ENCODE data around the gene OR1F1. TPM values are rescaled to one million over a fixed set of nuclear protein-coding genes. Genes with fewer than 3 reads are reported as not detected.
A peak's percentile ranks its signal among the peaks of the same experiment; 100 is the strongest.

The OR1F1 gene
- total and polyA plus RNA-seq, 2 of the 8 experiments (the other 6 are each of a cell fraction or from before 2014, with no cell fraction given): 0.52 to 1.2 TPM

DNA sequence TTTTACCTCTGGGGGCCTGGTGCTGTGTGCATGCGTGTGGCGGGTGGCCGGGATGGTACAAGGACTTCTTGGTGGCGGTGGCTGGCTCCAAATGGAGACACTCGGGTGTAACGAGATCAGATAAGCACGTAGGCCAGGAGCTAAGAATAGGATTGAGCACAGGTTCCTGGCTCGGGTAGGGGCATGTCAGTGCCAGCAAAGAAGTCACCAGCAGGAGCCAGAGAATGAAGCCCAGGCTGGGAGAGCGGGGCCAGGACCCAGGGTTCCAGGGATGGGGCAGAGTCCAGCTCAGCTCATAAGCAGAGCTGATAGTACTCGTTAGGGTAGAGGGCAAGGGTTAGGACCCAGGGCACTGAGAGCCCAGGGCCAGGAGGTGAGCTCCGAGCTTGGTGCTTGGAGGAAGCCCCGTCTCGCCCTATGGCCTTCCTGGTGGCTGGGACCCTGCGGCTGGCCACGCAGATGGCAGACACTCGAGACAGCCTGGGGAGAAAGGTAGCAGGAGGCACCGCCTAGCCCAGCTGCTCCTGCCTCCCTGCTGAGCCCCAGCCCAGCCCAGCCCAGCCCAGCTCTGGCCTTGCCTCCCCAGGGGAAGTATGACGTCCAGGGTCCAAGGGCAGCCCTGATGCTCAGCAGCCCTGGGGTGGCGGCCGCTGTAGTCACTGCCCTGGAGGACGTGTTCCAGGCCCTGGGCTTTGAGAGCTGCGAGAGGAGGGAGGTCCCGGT, 44.2 kb upstream of the OR1F1 start:
- no peak overlapping the region for H2AFZ ChIP-seq (ENCODE audit: low read length)
- no peak overlapping the region for H2BK15ac ChIP-seq (ENCODE audit: low read length)
- 0 out of 2 replicates have a peak, but pooled peaks cover 2% of the 10 kb centered on the region for H3K23me2 ChIP-seq (ENCODE audit: low read depth, low read length)
- H2BK120ac ChIP-seq (replicated peaks; ENCODE audit: low read depth, low read length): no peak overlapping the region
- no peak overlapping the region for H3K23ac ChIP-seq (ENCODE audit: insufficient read length)
- no peak overlapping the region for H2BK12ac ChIP-seq (ENCODE audit: low read depth, low read length)
- H4K8ac ChIP-seq (ENCODE audit: extremely low read depth, insufficient read depth, low read length): peak overlapping the region; percentile 68; the same call in 1 of the 2 replicates
- no peak overlapping the region for H2BK5ac ChIP-seq (ENCODE audit: low read depth, low read length)
- H3K18ac ChIP-seq (ENCODE audit: extremely low read depth, low read length): no peak overlapping the region
- H3K36me3 ChIP-seq (ENCODE audit: control insufficient read depth in 2 of 4, insufficient read depth in 4 of 4, low read length in 3 of 4): peaks cover 0 to 8% (median 3%) of the 10 kb centered on the region in 4 experiments; a peak in 4 of 8 replicates
- H3K9me3 ChIP-seq (ENCODE audit: insufficient read depth in 2 of 2, low read depth in 1 of 2, low read length in 1 of 2): no peaks in the 10 kb centered on the region
- H3K56ac ChIP-seq (replicated peaks; ENCODE audit: insufficient read length, low read depth, low read length): no peak overlapping the region
- no peak overlapping the region for H3K14ac ChIP-seq (ENCODE audit: insufficient read length)
- CTCF ChIA-PET (ENCODE audit: partially characterized antibody): interaction anchor here (0.6 to 10.9 kb wide), 6 partner anchors 12 to 136 kb away, joined by 3 to 174 read pairs (median 4); partner anchors contain the start of gene ZNF213
- no peak overlapping the region for H4K91ac ChIP-seq (replicated peaks; ENCODE audit: insufficient read length, low read length)
- H2AK5ac ChIP-seq (ENCODE audit: low read depth, low read length): no peak overlapping the region
- H3K9ac ChIP-seq (replicated peaks in 1 of 4; ENCODE audit: extremely low read depth in 1 of 4, low read depth in 3 of 4, low read length in 3 of 4): no peak overlapping the region
- POLR2A ChIA-PET (ENCODE audit: partially characterized antibody): interaction anchor here (0.6 to 3.9 kb wide), 7 partner anchors 9 to 308 kb away, joined by 3 to 20 read pairs (median 3); partner anchors contain the start of genes TNFRSF12A and ZNF213
- H3K4ac ChIP-seq (replicated peaks; ENCODE audit: insufficient read length, low read depth, low read length): no peak overlapping the region
- H4K5ac ChIP-seq (ENCODE audit: insufficient read length, low read depth, low read length): no peak overlapping the region
- TF ChIP-seq RNF2 (IDR thresholded peaks at IDR 0.05; ENCODE audit: borderline replicate concordance, low read depth, low read length, missing control alignments, poor library complexity, severe bottlenecking): no peak
- TF ChIP-seq SP2 (IDR thresholded peaks at IDR 0.05; ENCODE audit: low read length): no peak
- TF ChIP-seq, protein P1, sequence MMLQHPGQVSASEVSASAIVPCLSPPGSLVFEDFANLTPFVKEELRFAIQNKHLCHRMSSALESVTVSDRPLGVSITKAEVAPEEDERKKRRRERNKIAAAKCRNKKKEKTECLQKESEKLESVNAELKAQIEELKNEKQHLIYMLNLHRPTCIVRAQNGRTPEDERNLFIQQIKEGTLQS (IDR thresholded peaks at IDR 0.05; ENCODE audit: insufficient read depth, low read depth, low read length): no peak
- no peak for TF ChIP-seq JUND (IDR thresholded peaks at IDR 0.05; ENCODE audit: low read length)
- no peak for TF ChIP-seq TAF1 (IDR thresholded peaks at IDR 0.05; ENCODE audit: low read depth, low read length)
- no peak for TF ChIP-seq SUZ12 (IDR thresholded peaks at IDR 0.05; ENCODE audit: low read length)
- TF ChIP-seq EZH2 (IDR thresholded peaks at IDR 0.05; ENCODE audit: low read depth, low read length, severe bottlenecking): no peak
- TF ChIP-seq PHF8 (conservative IDR thresholded peaks at IDR 0.05; ENCODE audit: low read depth, low read length): no peak
- no peak for TF ChIP-seq FOSL1 (IDR thresholded peaks at IDR 0.05; ENCODE audit: insufficient read depth, low read depth, low read length)
- H3K27ac ChIP-seq (ENCODE audit: low read depth, low read length): no peak overlapping the region
- 91% methylated on average over 22 of the region's 23 CpGs; no CpG with 5 or more reads in 1 of the 2 experiments for WGBS, 2 experiments (ENCODE audit: extremely low coverage in 1 of 2, insufficient coverage in 1 of 2, insufficient read length in 1 of 2, insufficient replicate concordance in 2 of 2, low coverage in 1 of 2, low lambda C conversion rate in 2 of 2, missing lambda C conversion rate in 1 of 2)
- no peaks in the 10 kb centered on the region for H3K4me1 ChIP-seq (replicated peaks in 1 of 4; ENCODE audit: control insufficient read depth in 3 of 4, insufficient read depth in 4 of 4, low read length in 3 of 4)
- no peak overlapping the region for H2BK20ac ChIP-seq (ENCODE audit: low read length)
- no peaks in the 10 kb centered on the region for H3K79me2 ChIP-seq (ENCODE audit: control insufficient read depth in 1 of 2, insufficient read depth in 2 of 2, low read length in 2 of 2)
- peaks cover 0 to 6% of the 10 kb centered on the region in 2 experiments for H4K20me1 ChIP-seq (replicated peaks in 1 of 2; ENCODE audit: control insufficient read depth in 1 of 2, insufficient read depth in 2 of 2, low read length in 2 of 2)
- H3K4me3 ChIP-seq (ENCODE audit: extremely low read depth in 1 of 4, insufficient read depth in 2 of 4, low read depth in 3 of 4, low read length in 4 of 4): no peak overlapping the region
- peaks cover 0 to 14% (median 8%) of the 10 kb centered on the region in 4 experiments; a peak in 5 of 7 replicates for H3K27me3 ChIP-seq (replicated peaks in 1 of 4; ENCODE audit: control insufficient read depth in 3 of 4, extremely low read depth in 1 of 4, insufficient read depth in 3 of 4, low read length in 3 of 4)
- H3K4me2 ChIP-seq (ENCODE audit: insufficient read depth in 1 of 2, low read depth in 2 of 2, low read length in 2 of 2): no peak overlapping the region
- H3K79me1 ChIP-seq (ENCODE audit: low read depth, low read length): no peaks in the 10 kb centered on the region
- no peak for DNase-seq (ENCODE audit: low read depth in 1 of 2, low spot score in 2 of 2)
- no peak for FAIRE-seq
